GM23248 (cell line): ENCODE measurements around the gene FAT1. TPM values are rescaled to one million over a fixed set of nuclear protein-coding genes. Genes with fewer than 3 reads are reported as not detected.

Experiments
- DNase-seq: peaks from one replicate; pipeline ENCODE4 v3.0.0-alpha.2; 2015
- H2AFZ ChIP-seq: fragments of 200-600 bp; sonication (generic); 2 replicates; pipeline ENCODE4 v1.6.1; 2016; ENCODE audit warnings: antibody characterized with exemption
- H3F3A ChIP-seq: fragments of 200-600 bp; sonication (generic); 2 replicates; pipeline ENCODE4 v1.6.1; 2016; ENCODE audit warnings: mild to moderate bottlenecking, antibody characterized with exemption, mixed run types; ENCODE audit not compliant: insufficient read depth
- H3K27ac ChIP-seq: fragments of 200-600 bp; sonication (generic); 2 replicates; pipeline ENCODE4 v1.5.1; 2016; ENCODE audit warnings: mild to moderate bottlenecking
- H3K27me3 ChIP-seq: fragments of 200-600 bp; sonication (generic); replicated peaks from 2 replicates; pipeline ENCODE4 v1.6.1; 2016; ENCODE audit warnings: mild to moderate bottlenecking; ENCODE audit not compliant: insufficient read depth
- H3K36me3 ChIP-seq: fragments of 200-600 bp; sonication (generic); 2 replicates; pipeline ENCODE4 v1.6.1; 2016; ENCODE audit warnings: low read depth, mild to moderate bottlenecking
- H3K4me1 ChIP-seq: fragments of 200-600 bp; sonication (generic); 2 replicates; pipeline ENCODE4 v1.6.1; 2016; ENCODE audit warnings: mild to moderate bottlenecking; ENCODE audit not compliant: insufficient read depth
- H3K4me2 ChIP-seq: fragments of 200-600 bp; sonication (generic); one replicate; pipeline ENCODE4 v1.6.1; 2016; ENCODE audit warnings: mild to moderate bottlenecking; ENCODE audit not compliant: unreplicated experiment
- H3K4me3 ChIP-seq: fragments of 200-600 bp; sonication (generic); 2 replicates; pipeline ENCODE4 v1.5.1; 2016; ENCODE audit warnings: mild to moderate bottlenecking
- H3K79me2 ChIP-seq: fragments of 200-600 bp; sonication (generic); 2 replicates; pipeline ENCODE4 v1.6.1; 2016; ENCODE audit warnings: mild to moderate bottlenecking; ENCODE audit not compliant: insufficient read depth
- H3K9ac ChIP-seq: fragments of 200-600 bp; sonication (generic); 2 replicates; pipeline ENCODE4 v1.6.1; 2016; ENCODE audit warnings: mild to moderate bottlenecking
- H3K9me2 ChIP-seq: fragments of 200-600 bp; sonication (generic); 2 replicates; pipeline ENCODE4 v1.6.1; 2016; ENCODE audit warnings: mixed run types, mild to moderate bottlenecking, moderate library complexity; ENCODE audit not compliant: insufficient read depth
- H3K9me3 ChIP-seq: fragments of 200-600 bp; sonication (generic); one replicate; pipeline ENCODE4 v1.6.1; 2017; ENCODE audit warnings: low read depth
- H4K20me1 ChIP-seq: fragments of 200-600 bp; sonication (generic); 2 replicates; pipeline ENCODE4 v1.6.0; 2016; ENCODE audit not compliant: insufficient read depth
- EZH2 ChIP-seq: fragments of 200-600 bp; sonication (generic); IDR thresholded peaks from 2 replicates; pipeline ENCODE4 v1.6.1; 2018; ENCODE audit warnings: antibody characterized with exemption, mild to moderate bottlenecking; ENCODE audit not compliant: insufficient read depth, poor library complexity, severe bottlenecking
- EZH2phosphoT487 ChIP-seq: fragments of 200-600 bp; sonication (generic); IDR thresholded peaks from 2 replicates; pipeline ENCODE4 v1.6.1; 2018; ENCODE audit warnings: antibody characterized with exemption, moderate library complexity, mild to moderate bottlenecking, low read depth; ENCODE audit not compliant: insufficient read depth
- WGBS, 2 experiments: methylation state at CpG; one replicate each; pipeline ENCODE4 v1.1.6; 2015 to 2017; ENCODE audit warnings: low lambda C conversion rate in 2 of 2, low coverage in 1 of 2; ENCODE audit errors: missing lambda C conversion rate in 2 of 2; 5-methylcytosine and 5-hydroxymethylcytosine counted together
- in situ Hi-C: fragments of 300-500 bp; cut with MboI; formaldehyde crosslinking; loops from 2 replicates; pipeline ENCODE4 v1.15.0; 2020
- polyA plus RNA-seq: library from polyadenylated mRNA; unstranded; fragments of >200 nt; fragmentation: Nextera tagmentation; extraction: Ambion mirVana; gene quantifications from 2 replicates; pipeline ENCODE4 v1.2.1, GENCODE V29; 2016
- total RNA-seq: library from RNA; depleted of rRNA; stranded (reverse); fragments of >200 nt; shearing (Covaris generic); gene quantifications from 2 replicates; pipeline ENCODE4 v1.2.3, GENCODE V29; 2014

FAT1 gene
- total and polyA plus RNA-seq, 2 experiments from 2014 or later, result 53.3 to 250 TPM

DNA sequence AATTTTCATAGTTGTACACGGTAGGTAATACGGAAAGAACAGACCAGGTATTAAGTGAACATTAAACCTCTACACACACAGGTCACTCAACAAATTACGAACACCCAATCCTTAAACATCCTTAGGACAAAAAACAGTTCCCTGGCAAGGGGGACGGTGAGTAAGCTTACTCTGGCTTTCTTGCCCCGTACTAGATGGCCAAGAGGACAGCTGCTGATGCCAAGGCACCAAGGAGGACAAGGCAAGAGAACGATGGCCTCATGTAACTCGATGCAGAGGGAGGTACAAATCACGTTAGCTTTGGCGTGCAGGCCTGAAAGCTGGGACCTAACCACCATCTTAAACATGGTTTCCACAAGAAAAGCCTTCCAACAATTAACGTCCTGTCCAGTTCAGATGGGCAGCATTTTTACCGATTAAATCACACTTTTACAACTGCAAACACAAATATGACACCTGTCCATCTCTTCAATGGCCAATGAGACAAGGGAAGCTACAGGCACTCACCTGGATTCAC is 23.7 kb downstream of the FAT1 start:
- H4K20me1 ChIP-seq, result no peaks in the 10 kb centered on the region
- WGBS, 2 experiments, result 64 to 66% methylated on average over 11 of the region's 11 CpGs
- no peaks in the 10 kb centered on the region for H3K9me3 ChIP-seq
- peaks cover 100% of the 10 kb centered on the region for H3K79me2 ChIP-seq
- no peak for TF ChIP-seq EZH2phosphoT487
- no peak for TF ChIP-seq EZH2
- H3F3A ChIP-seq, result peaks cover 36% of the 10 kb centered on the region
- H3K36me3 ChIP-seq, result no peaks in the 10 kb centered on the region
- no peak overlapping the region for H3K4me3 ChIP-seq
- H3K27ac ChIP-seq, result peak overlapping the region; percentile 95
- no peak overlapping the region for H3K4me2 ChIP-seq
- in situ Hi-C loops, result loop anchor here (25.0 kb wide), 1 partner anchor 887 kb away; no protein-coding TSS in a partner anchor
- no peak for DNase-seq
- H3K27me3 ChIP-seq, result no peaks in the 10 kb centered on the region
- H3K4me1 ChIP-seq, result peaks cover 32% of the 10 kb centered on the region
- H3K9ac ChIP-seq, result peak overlapping the region; percentile 84
- no peaks in the 10 kb centered on the region for H3K9me2 ChIP-seq
- H2AFZ ChIP-seq, result no peak overlapping the region

DNA sequence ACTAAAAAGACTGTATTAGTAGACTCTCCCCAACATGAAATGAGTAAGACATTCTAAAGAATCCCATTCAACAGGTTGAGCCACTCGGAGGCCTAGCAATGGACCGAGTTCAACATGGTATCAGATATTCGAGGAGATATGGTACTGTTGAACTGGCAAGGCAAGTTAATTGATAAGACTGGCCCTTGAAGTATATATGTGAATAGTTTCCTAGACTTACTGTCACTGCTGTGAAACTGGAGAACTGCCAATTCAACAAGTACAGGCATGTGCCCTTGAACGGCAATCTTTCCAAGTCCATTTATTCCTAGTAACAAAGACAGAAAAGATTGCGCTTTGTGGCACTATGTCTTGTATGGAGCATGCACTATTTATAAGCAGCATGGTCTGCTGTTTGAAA is 24.4 kb downstream of the FAT1 start:
- peak; percentile 24 for DNase-seq
- H3K4me3 ChIP-seq, result no peak overlapping the region

DNA sequence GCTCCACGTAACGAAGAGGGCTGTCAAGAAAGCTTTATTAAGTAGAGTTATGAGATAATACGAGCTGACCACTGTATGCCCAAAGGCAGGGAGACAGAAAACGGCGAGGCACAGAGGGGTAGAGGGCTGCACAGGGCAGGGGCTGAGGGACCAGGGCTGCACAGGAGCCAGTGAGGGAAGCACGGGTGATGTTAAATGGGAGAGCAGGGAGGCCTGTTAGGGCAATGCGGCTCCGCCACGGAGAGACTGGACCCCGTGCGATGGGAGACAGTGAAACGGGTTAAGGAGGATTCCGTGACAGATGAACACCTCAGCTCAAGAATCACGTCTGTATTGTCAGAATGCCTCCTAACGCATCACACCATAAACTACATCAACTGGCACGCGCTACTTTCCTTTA is 25.1 kb downstream of the FAT1 start:
- DNase-seq, result no peak
- in situ Hi-C loops, result no loop called here
- H3K36me3 ChIP-seq, result no peaks in the 10 kb centered on the region
- H3K27ac ChIP-seq, result no peak overlapping the region
- TF ChIP-seq EZH2phosphoT487 (no peak), EZH2 (no peak)
- H3K4me1 ChIP-seq, result peaks cover 44% of the 10 kb centered on the region
- H3K27me3 ChIP-seq, result no peaks in the 10 kb centered on the region
- peaks cover 49% of the 10 kb centered on the region for H3F3A ChIP-seq
- peaks cover 99% of the 10 kb centered on the region for H3K79me2 ChIP-seq
- no peak overlapping the region for H3K9ac ChIP-seq
- H3K4me3 ChIP-seq, result no peak overlapping the region
- no peak overlapping the region for H2AFZ ChIP-seq
- H3K9me3 ChIP-seq, result no peaks in the 10 kb centered on the region
- H4K20me1 ChIP-seq, result no peaks in the 10 kb centered on the region
- 96 to 97% methylated on average over 15 to 17 of the region's 17 CpGs for WGBS, 2 experiments
- peaks cover 4% of the 10 kb centered on the region; the same call in 1 of the 2 replicates for H3K9me2 ChIP-seq
- no peak overlapping the region for H3K4me2 ChIP-seq

More for the DNA sequence above, 24.4 kb downstream of the FAT1 start:
- no peaks in the 10 kb centered on the region for H3K9me2 ChIP-seq
- WGBS, 2 experiments, result 81 to 83% methylated on average over 5 of the region's 5 CpGs
- H3K4me1 ChIP-seq, result peaks cover 37% of the 10 kb centered on the region
- no peaks in the 10 kb centered on the region for H3K36me3 ChIP-seq
- no peak overlapping the region for H3K4me2 ChIP-seq
- H4K20me1 ChIP-seq, result no peaks in the 10 kb centered on the region
- H3F3A ChIP-seq, result peaks cover 42% of the 10 kb centered on the region
- in situ Hi-C loops, result no loop called here
- H3K79me2 ChIP-seq, result peaks cover 100% of the 10 kb centered on the region
- no peak overlapping the region for H2AFZ ChIP-seq
- no peak for TF ChIP-seq EZH2
- no peak for TF ChIP-seq EZH2phosphoT487
- no peak overlapping the region for H3K9ac ChIP-seq
- no peaks in the 10 kb centered on the region for H3K9me3 ChIP-seq
- H3K27ac ChIP-seq, result peak overlapping the region; percentile 95; the same call in 1 of the 2 replicates
- H3K27me3 ChIP-seq, result no peaks in the 10 kb centered on the region

DNA sequence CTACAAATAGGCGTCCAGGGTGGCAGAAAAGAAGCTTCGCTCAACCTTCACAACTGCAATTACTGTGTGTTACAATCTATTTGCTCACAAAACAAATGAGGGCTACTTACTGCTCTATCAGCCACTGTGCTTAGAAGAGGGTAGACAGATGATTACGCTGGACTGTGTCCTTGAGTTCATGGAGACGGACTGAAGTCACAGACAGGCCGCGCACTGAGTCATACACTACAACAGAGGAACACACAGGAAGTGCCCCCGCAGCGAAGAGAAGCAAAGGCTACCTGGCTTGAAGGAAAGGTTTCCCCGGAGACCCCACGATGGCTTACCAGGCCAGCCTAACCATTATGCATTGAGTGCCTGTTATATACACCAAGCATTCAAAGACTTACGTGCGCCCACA is 25.6 kb downstream of the FAT1 start:
- Histone ChIP-seq H3K4me3 (no peak overlapping the region), H3K4me1 (peaks cover 47% of the 10 kb centered on the region), H3K27me3 (no peaks in the 10 kb centered on the region), H3K4me2 (no peak overlapping the region), H3K9me3 (no peaks in the 10 kb centered on the region), H3K27ac (no peak overlapping the region), H4K20me1 (no peaks in the 10 kb centered on the region), H3F3A (peaks cover 51% of the 10 kb centered on the region), H2AFZ (no peak overlapping the region), H3K79me2 (peaks cover 96% of the 10 kb centered on the region), H3K9ac (no peak overlapping the region), H3K9me2 (peaks cover 4% of the 10 kb centered on the region; the same call in 1 of the 2 replicates), H3K36me3 (no peaks in the 10 kb centered on the region)
- TF ChIP-seq EZH2phosphoT487 (no peak), EZH2 (no peak)
- DNase-seq, result no peak
- in situ Hi-C loops, result no loop called here
- WGBS, 2 experiments, result 89 to 92% methylated on average over 12 of the region's 12 CpGs
